OCI-LY1 (cell line): Measurements from ENCODE around the gene OLFML3.

Source experiments
- CTCF ChIP-seq: fragments of 200-600 bp; sonication (generic), shearing (Covaris generic); IDR thresholded peaks from 2 replicates; pipeline ENCODE4 v1.5.1; 2017; ENCODE audit warnings: mild to moderate bottlenecking, antibody characterized with exemption, low read length, moderate library complexity, mixed read lengths
- EZH2 ChIP-seq: fragments of 200-600 bp; sonication (generic), shearing (Covaris generic); IDR thresholded peaks from 2 replicates; pipeline ENCODE4 v1.8.0; 2017; ENCODE audit warnings: borderline replicate concordance, mixed run types, mild to moderate bottlenecking, antibody characterized with exemption, low read length, moderate library complexity, mixed read lengths

- no peak for TF ChIP-seq CTCF
- no peak for TF ChIP-seq EZH2
Measured at GRCh38 chr1:113958691-113959090, 20.6 kb upstream of the OLFML3 start.
